HepG2 (cell line): ENCODE measurements around the gene RAB3GAP1. TPM values are rescaled to one million over a fixed set of nuclear protein-coding genes. Genes with fewer than 3 reads are reported as not detected.

Experiments used
- ARHGAP35 ChIP-seq: sonication (generic); formaldehyde crosslinking; IDR thresholded peaks from 2 replicates; pipeline ENCODE4 v1.9.0; 2022; ENCODE audit warnings: mild to moderate bottlenecking, inconsistent platforms, moderate library complexity, missing genetic modification reagents, borderline replicate concordance
- GTF2F1 ChIP-seq: fragments of 150-350 bp; IDR thresholded peaks from 2 replicates; pipeline ENCODE4 v1.6.1; 2014; ENCODE audit warnings: low read length
- HCFC1 ChIP-seq: fragments of 150-350 bp; IDR thresholded peaks from 2 replicates; pipeline ENCODE4 v1.6.1; 2014; ENCODE audit warnings: low read depth, low read length
- ISX ChIP-seq: sonication (generic); formaldehyde crosslinking; conservative IDR thresholded peaks from 2 replicates; pipeline ENCODE4 v1.5.0; 2020; ENCODE audit warnings: missing genetic modification reagents
- KLF6 ChIP-seq: IDR thresholded peaks from 2 replicates; pipeline ENCODE4 v1.8.0; 2016; ENCODE audit warnings: missing biosample characterization, missing genetic modification reagents
- NFYC ChIP-seq: IDR thresholded peaks from 2 replicates; pipeline ENCODE4 v1.6.1; 2016; ENCODE audit warnings: missing genetic modification reagents, missing compliant biosample characterization
- PAF1 ChIP-seq: IDR thresholded peaks from 2 replicates; pipeline ENCODE4 v1.6.1; 2016; ENCODE audit warnings: missing genetic modification reagents, missing compliant biosample characterization
- ZMYM2 ChIP-seq: sonication (generic); formaldehyde crosslinking; IDR thresholded peaks from 2 replicates; pipeline ENCODE4 v1.8.0; 2022; ENCODE audit warnings: mild to moderate bottlenecking, missing genetic modification reagents
- ZNF160 ChIP-seq: sonication (generic); formaldehyde crosslinking; IDR thresholded peaks from 2 replicates; pipeline ENCODE4 v1.8.0; 2022; ENCODE audit warnings: mild to moderate bottlenecking, inconsistent platforms, missing genetic modification reagents
- ZNF3 ChIP-seq: IDR thresholded peaks from 2 replicates; pipeline ENCODE4 v1.7.0; 2017; ENCODE audit warnings: inconsistent platforms
- ZNF577 ChIP-seq: sonication (generic); formaldehyde crosslinking; IDR thresholded peaks from 2 replicates; pipeline ENCODE4 v1.4.0; 2020; ENCODE audit warnings: mild to moderate bottlenecking, low read depth, missing genetic modification reagents, borderline replicate concordance
- ZNF775 ChIP-seq: sonication (generic); formaldehyde crosslinking; IDR thresholded peaks from 2 replicates; pipeline ENCODE4 v1.4.0; 2020; ENCODE audit warnings: missing genetic modification reagents, mild to moderate bottlenecking, moderate library complexity, borderline replicate concordance
- ZZZ3 ChIP-seq: sonication (generic); formaldehyde crosslinking; IDR thresholded peaks from 2 replicates; pipeline ENCODE4 v1.4.0; 2020; ENCODE audit warnings: missing genetic modification reagents, mild to moderate bottlenecking, borderline replicate concordance
- polyA plus RNA-seq, 8 experiments: library from polyadenylated mRNA; depleted of rRNA in 3 of 8; stranded (reverse) in 7 of 8; unstranded in 1 of 8; fragments of >200 nt; fragmentation: Illumina TruSeq in 4 of 8; extraction: Trizol in 4 of 8; gene quantifications; 2 replicates each; pipeline versions ENCODE4 v1.2.1 to v1.2.3, GENCODE V29; 2011 to 2016; ENCODE audit warnings: low read depth in 4 of 8, missing spikeins in 1 of 8, mixed read lengths in 1 of 8; ENCODE audit not compliant: insufficient read depth in 1 of 8
- total RNA-seq, 5 experiments: library from RNA; depleted of rRNA; stranded (reverse); fragments of >200 nt; fragmentation: Illumina TruSeq; extraction: Trizol; gene quantifications; 2 replicates each; pipeline ENCODE4 v1.2.3, GENCODE V29; 2016; ENCODE audit warnings: low read depth in 1 of 5
- TF ChIP-seq, protein P1 (sequence below), 2 experiments: sonication (generic) in 1 of 2; formaldehyde crosslinking in 1 of 2; IDR thresholded peaks; 2 replicates each; pipeline versions ENCODE4 v1.5.1 to v1.6.1; 2011 to 2020; ENCODE audit warnings: borderline replicate concordance in 1 of 2, low read depth in 1 of 2, low read length in 1 of 2, mild to moderate bottlenecking in 1 of 2, missing genetic modification reagents in 1 of 2, moderate library complexity in 1 of 2
- TF ChIP-seq, protein P2 (sequence below): sonication (generic); formaldehyde crosslinking; IDR thresholded peaks from 2 replicates; pipeline ENCODE4 v1.5.0; 2020; ENCODE audit warnings: missing genetic modification reagents
- TF ChIP-seq, protein P3 (sequence below): sonication (generic); formaldehyde crosslinking; IDR thresholded peaks from 2 replicates; pipeline ENCODE4 v1.5.0; 2020; ENCODE audit warnings: missing genetic modification reagents
- TF ChIP-seq, protein P4 (sequence below): sonication (generic); formaldehyde crosslinking; IDR thresholded peaks from 2 replicates; pipeline ENCODE4 v1.8.1; 2023; ENCODE audit warnings: missing genetic modification reagents, mild to moderate bottlenecking, borderline replicate concordance
- TF ChIP-seq, protein P5 (sequence below): IDR thresholded peaks from 2 replicates; pipeline ENCODE4 v1.6.1; 2012; ENCODE audit warnings: inconsistent platforms
- TF ChIP-seq, protein P6 (sequence below): sonication (generic); formaldehyde crosslinking; conservative IDR thresholded peaks from 2 replicates; pipeline ENCODE4 v1.4.0; 2020; ENCODE audit warnings: missing genetic modification reagents
- TF ChIP-seq, protein P7 (sequence below): conservative IDR thresholded peaks from 2 replicates; pipeline ENCODE4 v1.6.1; 2018; ENCODE audit warnings: missing genetic modification reagents
- TF ChIP-seq, protein P8 (sequence below): sonication (generic); formaldehyde crosslinking; IDR thresholded peaks from 2 replicates; pipeline ENCODE4 v1.8.1; 2023; ENCODE audit warnings: missing genetic modification reagents, inconsistent platforms, borderline replicate concordance

RAB3GAP1 gene
- total and polyA plus RNA-seq, 2 of the 13 experiments (the other 11 are each of a cell fraction or from before 2014, with no cell fraction given), result 15.2 to 48.8 TPM

DNA sequence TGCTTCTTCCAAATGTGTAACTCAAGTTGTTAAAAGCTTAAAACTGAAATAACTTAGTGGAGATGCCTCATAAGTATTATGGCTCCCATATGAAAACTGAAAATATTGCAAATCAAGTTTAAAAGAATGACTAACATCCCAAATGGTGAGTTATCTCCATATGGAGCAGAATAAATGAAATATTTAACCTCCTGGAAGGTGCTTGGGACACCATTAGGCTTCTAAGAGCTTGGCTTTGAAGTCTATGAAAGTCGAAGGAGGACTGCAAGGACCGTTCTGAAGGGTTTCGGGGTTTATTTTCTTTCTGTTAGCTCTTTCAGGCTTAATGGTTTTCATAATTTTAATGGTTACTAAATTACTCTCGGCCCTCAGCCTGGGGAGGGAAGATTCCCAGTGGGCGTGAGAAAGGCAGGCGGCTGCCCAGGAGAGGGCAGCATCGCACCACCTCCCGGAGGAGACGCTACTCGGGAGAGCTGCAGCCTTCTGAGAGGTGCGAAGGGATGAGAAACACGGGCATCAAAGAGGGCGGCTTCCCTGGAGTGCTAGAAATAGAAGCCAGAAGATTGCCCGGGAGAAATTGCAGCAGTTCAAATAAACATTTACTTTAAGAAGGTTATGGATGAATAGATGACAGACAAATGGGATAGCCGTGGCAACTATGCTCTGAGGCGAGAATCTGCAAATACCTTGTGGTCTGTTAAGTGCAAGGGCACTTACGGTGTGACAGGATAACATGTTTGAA, 47.9 kb upstream of the RAB3GAP1 start (continued):
- TF ChIP-seq, protein P1, sequence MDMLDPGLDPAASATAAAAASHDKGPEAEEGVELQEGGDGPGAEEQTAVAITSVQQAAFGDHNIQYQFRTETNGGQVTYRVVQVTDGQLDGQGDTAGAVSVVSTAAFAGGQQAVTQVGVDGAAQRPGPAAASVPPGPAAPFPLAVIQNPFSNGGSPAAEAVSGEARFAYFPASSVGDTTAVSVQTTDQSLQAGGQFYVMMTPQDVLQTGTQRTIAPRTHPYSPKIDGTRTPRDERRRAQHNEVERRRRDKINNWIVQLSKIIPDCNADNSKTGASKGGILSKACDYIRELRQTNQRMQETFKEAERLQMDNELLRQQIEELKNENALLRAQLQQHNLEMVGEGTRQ (IDR thresholded peaks at IDR 0.05; ENCODE audit: low read depth, low read length), result no peak
- TF ChIP-seq, protein P1 (CRISPR knock-in tag; IDR thresholded peaks at IDR 0.05; ENCODE audit: borderline replicate concordance), result no peak
- TF ChIP-seq, protein P2, sequence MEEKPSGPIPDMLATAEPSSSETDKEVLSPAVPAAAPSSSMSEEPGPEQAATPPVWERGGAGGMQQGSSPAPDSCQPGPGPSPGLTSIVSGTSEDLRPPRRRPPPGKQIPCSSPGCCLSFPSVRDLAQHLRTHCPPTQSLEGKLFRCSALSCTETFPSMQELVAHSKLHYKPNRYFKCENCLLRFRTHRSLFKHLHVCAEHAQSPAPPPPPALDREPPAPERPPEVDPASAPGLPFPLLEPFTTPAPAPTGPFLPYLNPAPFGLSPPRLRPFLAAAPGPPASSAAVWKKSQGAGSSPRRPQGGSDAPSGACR (CRISPR knock-in tag), result no peak
- TF ChIP-seq KLF6 (CRISPR knock-in tag) (peak; percentile 73; the same call in 1 of the 2 replicates), PAF1 (no peak), ZMYM2 (CRISPR knock-in tag) (no peak), HCFC1 (no peak), ZNF775 (no peak), ZNF160 (CRISPR knock-in tag) (no peak), ISX (no peak), ARHGAP35 (CRISPR knock-in tag) (no peak), NFYC (no peak), ZNF577 (no peak), ZZZ3 (CRISPR knock-in tag) (no peak), ZNF3 (CRISPR knock-in tag) (no peak), GTF2F1 (no peak)
- TF ChIP-seq, protein P3, sequence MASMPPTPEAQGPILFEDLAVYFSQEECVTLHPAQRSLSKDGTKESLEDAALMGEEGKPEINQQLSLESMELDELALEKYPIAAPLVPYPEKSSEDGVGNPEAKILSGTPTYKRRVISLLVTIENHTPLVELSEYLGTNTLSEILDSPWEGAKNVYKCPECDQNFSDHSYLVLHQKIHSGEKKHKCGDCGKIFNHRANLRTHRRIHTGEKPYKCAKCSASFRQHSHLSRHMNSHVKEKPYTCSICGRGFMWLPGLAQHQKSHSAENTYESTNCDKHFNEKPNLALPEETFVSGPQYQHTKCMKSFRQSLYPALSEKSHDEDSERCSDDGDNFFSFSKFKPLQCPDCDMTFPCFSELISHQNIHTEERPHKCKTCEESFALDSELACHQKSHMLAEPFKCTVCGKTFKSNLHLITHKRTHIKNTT (CRISPR knock-in tag), result no peak
- TF ChIP-seq, protein P4, sequence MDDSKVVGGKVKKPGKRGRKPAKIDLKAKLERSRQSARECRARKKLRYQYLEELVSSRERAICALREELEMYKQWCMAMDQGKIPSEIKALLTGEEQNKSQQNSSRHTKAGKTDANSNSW (CRISPR knock-in tag), result no peak
- TF ChIP-seq, protein P5, sequence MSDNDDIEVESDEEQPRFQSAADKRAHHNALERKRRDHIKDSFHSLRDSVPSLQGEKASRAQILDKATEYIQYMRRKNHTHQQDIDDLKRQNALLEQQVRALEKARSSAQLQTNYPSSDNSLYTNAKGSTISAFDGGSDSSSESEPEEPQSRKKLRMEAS, result peak; percentile 62
- TF ChIP-seq, protein P6, sequence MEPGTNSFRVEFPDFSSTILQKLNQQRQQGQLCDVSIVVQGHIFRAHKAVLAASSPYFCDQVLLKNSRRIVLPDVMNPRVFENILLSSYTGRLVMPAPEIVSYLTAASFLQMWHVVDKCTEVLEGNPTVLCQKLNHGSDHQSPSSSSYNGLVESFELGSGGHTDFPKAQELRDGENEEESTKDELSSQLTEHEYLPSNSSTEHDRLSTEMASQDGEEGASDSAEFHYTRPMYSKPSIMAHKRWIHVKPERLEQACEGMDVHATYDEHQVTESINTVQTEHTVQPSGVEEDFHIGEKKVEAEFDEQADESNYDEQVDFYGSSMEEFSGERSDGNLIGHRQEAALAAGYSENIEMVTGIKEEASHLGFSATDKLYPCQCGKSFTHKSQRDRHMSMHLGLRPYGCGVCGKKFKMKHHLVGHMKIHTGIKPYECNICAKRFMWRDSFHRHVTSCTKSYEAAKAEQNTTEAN (CRISPR knock-in tag), result no peak
- TF ChIP-seq, protein P7, sequence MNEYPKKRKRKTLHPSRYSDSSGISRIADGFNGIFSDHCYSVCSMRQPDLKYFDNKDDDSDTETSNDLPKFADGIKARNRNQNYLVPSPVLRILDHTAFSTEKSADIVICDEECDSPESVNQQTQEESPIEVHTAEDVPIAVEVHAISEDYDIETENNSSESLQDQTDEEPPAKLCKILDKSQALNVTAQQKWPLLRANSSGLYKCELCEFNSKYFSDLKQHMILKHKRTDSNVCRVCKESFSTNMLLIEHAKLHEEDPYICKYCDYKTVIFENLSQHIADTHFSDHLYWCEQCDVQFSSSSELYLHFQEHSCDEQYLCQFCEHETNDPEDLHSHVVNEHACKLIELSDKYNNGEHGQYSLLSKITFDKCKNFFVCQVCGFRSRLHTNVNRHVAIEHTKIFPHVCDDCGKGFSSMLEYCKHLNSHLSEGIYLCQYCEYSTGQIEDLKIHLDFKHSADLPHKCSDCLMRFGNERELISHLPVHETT (CRISPR knock-in tag), result no peak
- TF ChIP-seq, protein P8, sequence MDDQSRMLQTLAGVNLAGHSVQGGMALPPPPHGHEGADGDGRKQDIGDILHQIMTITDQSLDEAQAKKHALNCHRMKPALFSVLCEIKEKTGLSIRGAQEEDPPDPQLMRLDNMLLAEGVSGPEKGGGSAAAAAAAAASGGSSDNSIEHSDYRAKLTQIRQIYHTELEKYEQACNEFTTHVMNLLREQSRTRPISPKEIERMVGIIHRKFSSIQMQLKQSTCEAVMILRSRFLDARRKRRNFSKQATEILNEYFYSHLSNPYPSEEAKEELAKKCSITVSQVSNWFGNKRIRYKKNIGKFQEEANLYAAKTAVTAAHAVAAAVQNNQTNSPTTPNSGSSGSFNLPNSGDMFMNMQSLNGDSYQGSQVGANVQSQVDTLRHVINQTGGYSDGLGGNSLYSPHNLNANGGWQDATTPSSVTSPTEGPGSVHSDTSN (CRISPR knock-in tag), result no peak
